Measurements from ENCODE around the gene NT5DC4. TPM values are rescaled to one million over a fixed set of nuclear protein-coding genes. Genes with fewer than 3 reads are reported as not detected.

NT5DC4 gene
- total RNA-seq, 1 experiment from 2014 or later = 0.22 TPM

DNA sequence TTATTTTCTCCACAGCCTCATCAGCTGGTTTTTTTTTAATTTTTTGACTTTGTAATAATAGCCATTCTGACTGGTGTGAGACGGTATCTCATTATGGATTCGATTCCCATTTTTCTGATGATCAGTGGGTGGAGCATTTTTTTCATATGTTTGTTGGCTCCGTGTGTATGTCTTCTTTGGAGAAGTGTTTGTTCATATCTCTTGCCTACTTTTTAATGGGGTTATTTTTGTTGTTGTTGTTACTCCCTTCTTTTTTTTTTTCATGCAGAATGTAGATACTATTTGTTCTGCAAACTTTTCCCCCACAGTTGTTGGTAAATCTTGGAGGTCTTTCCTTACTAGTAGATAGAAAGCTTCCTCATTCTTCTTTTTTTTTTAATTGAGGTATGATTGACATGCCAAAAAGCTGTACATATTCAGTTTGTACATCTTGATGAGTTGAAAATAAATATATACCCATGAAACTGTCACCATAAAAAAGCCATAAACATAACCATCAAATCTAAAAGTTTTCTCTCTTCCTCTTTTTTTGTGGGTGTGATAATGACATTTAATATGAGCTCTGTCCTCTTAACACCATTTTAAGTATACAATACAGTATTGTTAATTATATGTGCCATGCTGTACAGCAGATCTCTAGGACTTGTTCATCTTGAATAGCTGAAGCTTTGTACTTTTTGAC lies 21.8 kb upstream of the NT5DC4 start:
- no peaks in the 10 kb centered on the region for H4K20me1 ChIP-seq (ENCODE audit: insufficient read depth)
- H3K36me3 ChIP-seq (ENCODE audit: control insufficient read depth in 1 of 2, insufficient read depth in 2 of 2, low read length in 2 of 2) = no peaks in the 10 kb centered on the region
- H3K27ac ChIP-seq (ENCODE audit: low read depth, low read length) = no peak overlapping the region
- POLR2A ChIA-PET = no interaction called here
- no peaks in the 10 kb centered on the region for H3K9me3 ChIP-seq (ENCODE audit: control insufficient read depth in 1 of 2, insufficient read depth in 1 of 2, low read depth in 1 of 2, low read length in 2 of 2)
- no peak overlapping the region for H3K4me2 ChIP-seq (ENCODE audit: low read length)
- H3K27me3 ChIP-seq (ENCODE audit: insufficient read depth, low read length) = no peaks in the 10 kb centered on the region
- H3K4me3 ChIP-seq (replicated peaks in 1 of 2; ENCODE audit: low read depth in 1 of 2, low read length in 2 of 2) = no peak overlapping the region
- CTCF ChIA-PET = interaction anchor here (1.1 kb wide), 1 partner anchor 8 kb away, joined by 3 read pairs; no protein-coding TSS in a partner anchor
- H3K9ac ChIP-seq (ENCODE audit: low read length) = no peak overlapping the region
- TF ChIP-seq CEBPB (IDR thresholded peaks at IDR 0.05; ENCODE audit: low read depth) (no peak), CTCF (IDR thresholded peaks at IDR 0.05 in 2 of 3, conservative IDR thresholded peaks at IDR 0.05 in 1 of 3; ENCODE audit: borderline replicate concordance in 1 of 3, insufficient read depth in 1 of 3, low read depth in 2 of 3, low read length in 2 of 3) (no peak), JUND (IDR thresholded peaks at IDR 0.05) (no peak), CBX3 (IDR thresholded peaks at IDR 0.05; ENCODE audit: low read depth) (no peak), ZFX (IDR thresholded peaks at IDR 0.05) (no peak), SIN3A (IDR thresholded peaks at IDR 0.05; ENCODE audit: low read depth) (no peak), EZH2phosphoT487 (IDR thresholded peaks at IDR 0.05; ENCODE audit: borderline replicate concordance) (no peak), MAX (IDR thresholded peaks at IDR 0.05) (no peak), ELF1 (IDR thresholded peaks at IDR 0.05; ENCODE audit: borderline replicate concordance, low read depth) (no peak), RAD21 (IDR thresholded peaks at IDR 0.05; ENCODE audit: low read depth) (no peak), FOSL1 (IDR thresholded peaks at IDR 0.05; ENCODE audit: low read depth) (no peak), POLR2A (IDR thresholded peaks at IDR 0.05; ENCODE audit: borderline replicate concordance, extremely low read depth, insufficient read depth, insufficient read length) (no peak), POLR2AphosphoS5 (IDR thresholded peaks at IDR 0.05; ENCODE audit: low read depth, low read length) (no peak), SP1 (IDR thresholded peaks at IDR 0.05; ENCODE audit: low read depth) (no peak), ZNF274 (IDR thresholded peaks at IDR 0.05; ENCODE audit: low read depth, low read length) (no peak), ZBTB33 (IDR thresholded peaks at IDR 0.05; ENCODE audit: extremely low read depth, insufficient replicate concordance, low read length) (no peak)
- TF ChIP-seq, protein P1, sequence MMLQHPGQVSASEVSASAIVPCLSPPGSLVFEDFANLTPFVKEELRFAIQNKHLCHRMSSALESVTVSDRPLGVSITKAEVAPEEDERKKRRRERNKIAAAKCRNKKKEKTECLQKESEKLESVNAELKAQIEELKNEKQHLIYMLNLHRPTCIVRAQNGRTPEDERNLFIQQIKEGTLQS (IDR thresholded peaks at IDR 0.05) = no peak
- no peaks in the 10 kb centered on the region for H3K4me1 ChIP-seq (ENCODE audit: control insufficient read depth in 1 of 2, insufficient read depth in 2 of 2, low read length in 2 of 2)
- no TSS peak for BruUV-seq (replicated peaks)
- no peaks in the 10 kb centered on the region for H3K9me2 ChIP-seq (ENCODE audit: insufficient read depth)
- no peak overlapping the region for H2AFZ ChIP-seq (ENCODE audit: low read depth, low read length, poor library complexity, severe bottlenecking)
- ATAC-seq (no peak), DNase-seq (ENCODE audit: low read depth, low spot score) (no peak)
- RAD21 ChIA-PET (ENCODE audit: low non-redundant PET in 1 of 2, low total read pairs in 2 of 2, uncharacterized antibody in 2 of 2, unreplicated experiment in 2 of 2) = no interaction called here
- intact Hi-C loops (cut with micrococcal nuclease) = no loop called here
- H3K79me2 ChIP-seq (ENCODE audit: insufficient read depth, low read length) = no peaks in the 10 kb centered on the region
